ENCODE measurements around the gene FMO5.
"Not testable (repeated sequence)": the region's sequence is repeated elsewhere in the genome, so short reads cannot be mapped to it uniquely, and the experiment has no call there.

Gene FMO5

GRCh38 chr1:147207192-147207591, 17.9 kb downstream of the FMO5 start:
- no peak for DNase-seq (ENCODE audit: low read depth in 2 of 2)

- DNase-seq (ENCODE audit: low read depth in 2 of 2) = no peak
Measured at GRCh38 chr1:147204080-147204479, 21.1 kb downstream of the FMO5 start.

GRCh38 chr1:147202576-147202975, 22.6 kb downstream of the FMO5 start:
- no peak for DNase-seq (ENCODE audit: low read depth in 2 of 2)

- DNase-seq (ENCODE audit: low read depth in 2 of 2) = no peak
Measured at GRCh38 chr1:147201786-147202185, 23.4 kb downstream of the FMO5 start.

- no peak for DNase-seq (ENCODE audit: low read depth in 2 of 2)
Measured at GRCh38 chr1:147201276-147201675, 23.9 kb downstream of the FMO5 start.

- not testable (repeated sequence) for DNase-seq (ENCODE audit: low read depth in 2 of 2)
Measured at GRCh38 chr1:147197324-147197723, 27.8 kb downstream of the FMO5 start.

- no peak for DNase-seq (ENCODE audit: low read depth in 2 of 2)
Measured at GRCh38 chr1:147189514-147189913, 35.6 kb downstream of the FMO5 start.

GRCh38 chr1:147185432-147185831, 39.7 kb downstream of the FMO5 start:
- no peak for DNase-seq (ENCODE audit: low read depth in 2 of 2)

- no peak for DNase-seq (ENCODE audit: low read depth in 2 of 2)
Measured at GRCh38 chr1:147177611-147178380, 47.3 kb downstream of the FMO5 start.

GRCh38 chr1:147172168-147173016, 52.7 kb downstream of the FMO5 start, which contains the start of gene PRKAB2:
TSS of gene PRKAB2 (minus strand) at chr1:147172470. CDS start at chr1:147172144, 326 bp downstream.
- peak; percentile 81 to 82 for DNase-seq (ENCODE audit: low read depth in 2 of 2)

GRCh38 chr1:147171399-147172167, 53.6 kb downstream of the FMO5 start:
- no peak for DNase-seq (ENCODE audit: low read depth in 2 of 2)

GRCh38 chr1:147169840-147170674, 55.1 kb downstream of the FMO5 start:
- DNase-seq (ENCODE audit: low read depth in 2 of 2) = no peak

- DNase-seq (ENCODE audit: low read depth in 2 of 2) = no peak
Measured at GRCh38 chr1:147169171-147169570, 56.0 kb downstream of the FMO5 start.

GRCh38 chr1:147168626-147169058, 56.5 kb downstream of the FMO5 start:
- no peak for DNase-seq (ENCODE audit: low read depth in 2 of 2)

GRCh38 chr1:147167365-147167764, 57.8 kb downstream of the FMO5 start:
- no peak for DNase-seq (ENCODE audit: low read depth in 2 of 2)

GRCh38 chr1:147163019-147163418, 62.1 kb downstream of the FMO5 start:
- DNase-seq (ENCODE audit: low read depth in 2 of 2) = no peak

GRCh38 chr1:147162093-147162492, 63.0 kb downstream of the FMO5 start:
- no peak for DNase-seq (ENCODE audit: low read depth in 2 of 2)

- DNase-seq (ENCODE audit: low read depth in 2 of 2) = not testable (repeated sequence)
Measured at GRCh38 chr1:147157116-147157515, 68.0 kb downstream of the FMO5 start.

- no peak for DNase-seq (ENCODE audit: low read depth in 2 of 2)
Measured at GRCh38 chr1:147156642-147157041, 68.5 kb downstream of the FMO5 start.

- DNase-seq (ENCODE audit: low read depth in 2 of 2) = no peak
Measured at GRCh38 chr1:147152772-147153171, 72.4 kb downstream of the FMO5 start.

GRCh38 chr1:147151244-147151643, 73.9 kb downstream of the FMO5 start:
- DNase-seq (ENCODE audit: low read depth in 2 of 2) = no peak
